Activated CD8-positive, alpha-beta T cell treated with anti-CD3 and anti-CD28 coated beads for 36 hours (primary cell): ENCODE results near the gene ATP4A. TPM values are rescaled to one million over a fixed set of nuclear protein-coding genes. Genes with fewer than 3 reads are reported as not detected.

Source experiments
- ATAC-seq: fragments of 200-7000 bp; cut with Tn5 transposase; one replicate; pipeline ENCODE4 v1.10.0; 2021; ENCODE audit warnings: mild to moderate bottlenecking, moderate library complexity
- CTCF ChIA-PET: fragments of 350-600 bp; sonication (Branson Sonifier 250); formaldehyde crosslinking; loops from one replicate; lab custom pipeline; 2021; ENCODE audit warnings: antibody characterized with exemption; lab: Charles Lee
- POLR2A ChIA-PET: fragments of 350-600 bp; sonication (Branson Sonifier 250); formaldehyde crosslinking; loops from one replicate; lab custom pipeline; 2021; ENCODE audit warnings: antibody characterized with exemption; lab: Charles Lee
- DNase-seq: peaks from one replicate; pipeline ENCODE4 v3.0.0-alpha.2; 2020
- H3K27ac Mint-ChIP-seq: one replicate; pipeline ENCODE4 v1.8.0; 2021; ENCODE audit warnings: mild to moderate bottlenecking, mixed read lengths
- H3K27me3 Mint-ChIP-seq: one replicate; pipeline ENCODE4 v1.8.0; 2021; ENCODE audit warnings: mixed read lengths
- H3K36me3 Mint-ChIP-seq: one replicate; pipeline ENCODE4 v1.8.0; 2021; ENCODE audit warnings: low read depth, mixed read lengths
- H3K4me1 Mint-ChIP-seq: one replicate; pipeline ENCODE4 v1.8.0; 2021; ENCODE audit warnings: low read depth, mixed read lengths
- H3K4me3 Mint-ChIP-seq: one replicate; pipeline ENCODE4 v1.8.0; 2021; ENCODE audit warnings: mild to moderate bottlenecking, moderate library complexity, mixed read lengths
- H3K9me3 Mint-ChIP-seq: one replicate; pipeline ENCODE4 v1.8.0; 2021; ENCODE audit warnings: mixed read lengths
- intact Hi-C: fragments of 100-400 bp; cut with micrococcal nuclease; formaldehyde crosslinking; loops from one replicate; pipeline ENCODE4 v1.10.0; 2022
- total RNA-seq, 2 experiments: library from RNA; stranded (reverse); gene quantifications; one replicate each; pipeline ENCODE4 v1.2.3, GENCODE V29; 2021
- TF ChIP-seq, protein P1 (sequence below): fragments of 200-600 bp; IDR thresholded peaks from one replicate; pipeline ENCODE4 v1.8.0; 2022; ENCODE audit warnings: antibody characterized with exemption, mild to moderate bottlenecking

ATP4A gene
- total RNA-seq, 2 experiments from 2014 or later = not detected

DNA sequence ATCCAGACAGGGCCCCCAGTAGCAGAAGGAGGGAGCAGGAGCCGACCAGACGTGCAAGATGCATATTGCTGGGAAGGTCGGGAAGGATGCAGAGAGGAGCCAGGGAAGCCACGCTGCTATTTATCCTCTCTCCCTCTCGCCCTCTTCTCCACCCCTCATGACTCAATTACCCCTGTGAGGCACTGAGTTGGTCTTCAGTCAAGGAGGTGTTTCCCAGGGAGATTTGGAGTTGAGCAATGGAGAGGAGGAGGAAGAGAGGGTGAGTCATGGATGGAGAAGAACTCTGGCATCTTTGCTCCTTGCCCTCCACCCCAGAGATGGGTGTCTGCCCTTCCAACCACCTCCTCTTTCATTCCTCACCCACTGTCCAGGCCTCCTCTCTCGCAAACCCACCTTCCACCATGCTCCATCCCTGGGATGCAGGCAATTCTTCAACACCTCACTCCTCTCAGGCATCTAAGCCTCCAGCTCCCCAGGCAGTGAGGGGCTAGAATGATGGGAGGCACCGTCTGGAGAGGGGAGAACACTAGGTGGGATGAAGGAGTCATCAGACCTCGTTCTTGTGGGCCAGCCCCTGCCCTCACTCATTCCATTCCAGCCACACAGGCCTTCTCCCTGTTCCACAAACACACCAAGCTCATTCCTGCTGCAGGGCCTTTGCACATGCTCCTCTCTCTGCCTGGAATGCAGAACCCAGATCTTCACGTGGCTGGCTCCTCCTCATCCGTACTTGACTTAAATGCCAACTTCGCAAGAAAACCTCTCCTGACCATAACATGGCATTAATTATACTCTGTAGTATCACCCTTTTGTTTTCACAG, 35.0 kb downstream of the ATP4A start, which contains the start of gene SBSN:
Gene SBSN, minus strand, starts transcription at position 94 of the 821 bp plus-strand sequence. Its CDS starts 30 bp downstream, at position 64.
- Mint-ChIP-seq H3K4me3 (no peak within 1 kb of the TSS), H3K36me3 (no peaks in the 10 kb centered on the region), H3K9me3 (no peaks in the 10 kb centered on the region), H3K27ac (no peak within 1 kb of the TSS), H3K27me3 (peaks cover 31% of the 10 kb centered on the region), H3K4me1 (peaks cover 5% of the 10 kb centered on the region)
- intact Hi-C loops = no loop called here
- DNase-seq (no peak), ATAC-seq (no peak)
- POLR2A ChIA-PET = no interaction called here
- CTCF ChIA-PET = no interaction called here
- TF ChIP-seq, protein P1, sequence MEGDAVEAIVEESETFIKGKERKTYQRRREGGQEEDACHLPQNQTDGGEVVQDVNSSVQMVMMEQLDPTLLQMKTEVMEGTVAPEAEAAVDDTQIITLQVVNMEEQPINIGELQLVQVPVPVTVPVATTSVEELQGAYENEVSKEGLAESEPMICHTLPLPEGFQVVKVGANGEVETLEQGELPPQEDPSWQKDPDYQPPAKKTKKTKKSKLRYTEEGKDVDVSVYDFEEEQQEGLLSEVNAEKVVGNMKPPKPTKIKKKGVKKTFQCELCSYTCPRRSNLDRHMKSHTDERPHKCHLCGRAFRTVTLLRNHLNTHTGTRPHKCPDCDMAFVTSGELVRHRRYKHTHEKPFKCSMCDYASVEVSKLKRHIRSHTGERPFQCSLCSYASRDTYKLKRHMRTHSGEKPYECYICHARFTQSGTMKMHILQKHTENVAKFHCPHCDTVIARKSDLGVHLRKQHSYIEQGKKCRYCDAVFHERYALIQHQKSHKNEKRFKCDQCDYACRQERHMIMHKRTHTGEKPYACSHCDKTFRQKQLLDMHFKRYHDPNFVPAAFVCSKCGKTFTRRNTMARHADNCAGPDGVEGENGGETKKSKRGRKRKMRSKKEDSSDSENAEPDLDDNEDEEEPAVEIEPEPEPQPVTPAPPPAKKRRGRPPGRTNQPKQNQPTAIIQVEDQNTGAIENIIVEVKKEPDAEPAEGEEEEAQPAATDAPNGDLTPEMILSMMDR = no peak

DNA sequence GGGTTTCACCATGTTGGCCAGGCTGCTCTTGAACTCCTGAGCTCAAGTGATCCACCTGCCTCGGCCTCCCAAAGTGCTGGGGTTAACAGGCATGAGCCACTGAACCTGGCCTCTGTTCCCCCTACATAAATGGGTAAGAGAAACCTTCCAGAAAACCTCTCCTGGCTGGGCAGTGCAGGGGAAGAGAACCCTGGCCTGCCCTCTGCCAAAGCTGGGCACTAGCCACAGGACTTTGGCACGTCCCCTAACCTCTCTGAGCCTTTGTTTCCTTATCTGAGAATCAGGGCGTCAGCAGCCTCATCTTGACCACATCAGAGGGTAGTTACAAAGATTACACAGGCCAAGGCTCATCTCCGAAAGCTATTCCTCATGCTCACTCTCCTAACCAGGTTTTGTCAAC, 37.6 kb downstream of the ATP4A start:
- Mint-ChIP-seq H3K27ac (no peak overlapping the region), H3K27me3 (peaks cover 23% of the 10 kb centered on the region), H3K4me3 (no peak overlapping the region), H3K36me3 (no peaks in the 10 kb centered on the region), H3K4me1 (no peaks in the 10 kb centered on the region), H3K9me3 (no peaks in the 10 kb centered on the region)
- ChIA-PET POLR2A (interaction anchor here (0.8 kb wide), 1 partner anchor 17 kb away, joined by 3 read pairs; no protein-coding TSS in a partner anchor), CTCF (interaction anchor here (0.7 to 1.4 kb wide), 2 partner anchors 16 to 23 kb away, joined by 3 to 5 read pairs; no protein-coding TSS in a partner anchor)
- ATAC-seq (no peak), DNase-seq (no peak)
- TF ChIP-seq, protein P1 = no peak
- intact Hi-C loops = no loop called here

DNA sequence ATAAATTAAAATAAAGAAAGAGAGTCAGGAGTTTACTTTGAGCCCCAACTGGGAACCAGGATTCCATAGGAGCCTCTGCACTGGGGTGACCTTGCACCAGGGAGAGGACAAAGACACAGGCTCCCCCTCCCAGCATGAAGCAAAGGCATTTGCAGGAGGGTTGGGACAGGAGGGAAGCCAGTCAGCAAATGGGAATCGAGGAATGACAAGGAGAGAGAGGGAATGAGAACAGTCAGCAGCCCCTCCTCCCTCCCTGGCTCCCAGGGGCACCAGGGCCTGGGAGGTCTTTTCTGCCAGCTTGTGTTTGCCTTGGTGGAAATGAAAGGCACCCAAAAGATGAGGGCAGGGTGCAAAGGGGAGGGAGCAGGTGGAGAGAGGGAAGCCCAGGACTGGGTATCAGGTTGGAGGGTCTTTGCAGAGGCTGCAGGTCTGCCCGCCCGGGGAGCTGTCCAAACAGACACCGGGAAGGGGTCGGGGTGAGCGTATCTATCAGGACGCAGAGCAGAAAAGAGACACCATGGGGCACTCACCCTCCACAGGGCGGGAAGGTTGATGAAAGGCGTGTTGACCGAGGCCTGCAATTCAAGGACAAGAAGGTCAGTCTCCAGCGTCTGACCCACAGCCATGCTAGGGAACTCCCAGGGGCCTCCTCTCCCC, 39.1 kb downstream of the ATP4A start:
- no peaks in the 10 kb centered on the region for H3K36me3 Mint-ChIP-seq
- no peak overlapping the region for H3K27ac Mint-ChIP-seq
- intact Hi-C loops = no loop called here
- POLR2A ChIA-PET = no interaction called here
- no peak for DNase-seq
- CTCF ChIA-PET = interaction anchor here (1.1 kb wide), 1 partner anchor 14 kb away, joined by 4 read pairs; no protein-coding TSS in a partner anchor
- ATAC-seq = no peak
- no peaks in the 10 kb centered on the region for H3K4me1 Mint-ChIP-seq
- no peak overlapping the region for H3K4me3 Mint-ChIP-seq
- no peaks in the 10 kb centered on the region for H3K9me3 Mint-ChIP-seq
- TF ChIP-seq, protein P1 = no peak
- H3K27me3 Mint-ChIP-seq = peaks cover 20% of the 10 kb centered on the region

DNA sequence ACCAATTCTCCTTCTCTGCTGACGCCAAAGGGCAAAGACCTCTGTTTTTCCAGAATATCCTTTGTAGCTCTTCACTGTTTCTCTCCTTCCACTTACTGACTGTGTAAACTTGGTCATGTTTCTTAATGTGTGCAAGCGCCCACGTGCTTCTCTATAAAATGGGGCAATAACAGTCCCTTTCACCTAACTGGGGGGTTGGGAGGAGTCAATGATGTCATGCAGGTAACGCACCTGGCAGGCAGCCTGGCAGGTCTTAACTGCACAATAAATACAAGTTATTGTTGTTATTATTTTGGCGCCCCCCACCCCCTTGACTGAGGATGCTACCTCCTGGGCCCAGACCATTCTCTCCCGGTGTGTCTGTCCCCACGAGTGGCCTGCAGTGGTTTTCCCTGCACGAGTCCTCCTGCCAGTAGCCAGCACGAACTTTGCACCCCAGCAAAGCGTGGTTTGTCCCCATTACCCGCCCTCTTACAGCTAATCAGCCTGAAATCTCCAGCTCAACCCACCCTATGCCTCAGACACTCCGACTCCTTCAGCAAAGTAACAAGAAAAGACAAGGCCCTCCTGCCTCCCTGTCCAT, 40.6 kb downstream of the ATP4A start:
- TF ChIP-seq, protein P1 = no peak
- H3K9me3 Mint-ChIP-seq = no peaks in the 10 kb centered on the region
- H3K27ac Mint-ChIP-seq = no peak overlapping the region
- ATAC-seq = no peak
- intact Hi-C loops = no loop called here
- DNase-seq = no peak
- no peaks in the 10 kb centered on the region for H3K4me1 Mint-ChIP-seq
- no peak overlapping the region for H3K4me3 Mint-ChIP-seq
- POLR2A ChIA-PET = no interaction called here
- peaks cover 9% of the 10 kb centered on the region for H3K27me3 Mint-ChIP-seq
- H3K36me3 Mint-ChIP-seq = no peaks in the 10 kb centered on the region
- CTCF ChIA-PET = no interaction called here
